DMS114 treated with DMSO at 0.1 percent for 48 hours (cell line): ENCODE results near the gene ERICH3.

Experiments used
- DNase-seq: peaks from one replicate; lab custom pipeline; 2025; ENCODE audit not compliant: unreplicated experiment; lab: John Stamatoyannopoulos, UW

The ERICH3 gene, protein sequence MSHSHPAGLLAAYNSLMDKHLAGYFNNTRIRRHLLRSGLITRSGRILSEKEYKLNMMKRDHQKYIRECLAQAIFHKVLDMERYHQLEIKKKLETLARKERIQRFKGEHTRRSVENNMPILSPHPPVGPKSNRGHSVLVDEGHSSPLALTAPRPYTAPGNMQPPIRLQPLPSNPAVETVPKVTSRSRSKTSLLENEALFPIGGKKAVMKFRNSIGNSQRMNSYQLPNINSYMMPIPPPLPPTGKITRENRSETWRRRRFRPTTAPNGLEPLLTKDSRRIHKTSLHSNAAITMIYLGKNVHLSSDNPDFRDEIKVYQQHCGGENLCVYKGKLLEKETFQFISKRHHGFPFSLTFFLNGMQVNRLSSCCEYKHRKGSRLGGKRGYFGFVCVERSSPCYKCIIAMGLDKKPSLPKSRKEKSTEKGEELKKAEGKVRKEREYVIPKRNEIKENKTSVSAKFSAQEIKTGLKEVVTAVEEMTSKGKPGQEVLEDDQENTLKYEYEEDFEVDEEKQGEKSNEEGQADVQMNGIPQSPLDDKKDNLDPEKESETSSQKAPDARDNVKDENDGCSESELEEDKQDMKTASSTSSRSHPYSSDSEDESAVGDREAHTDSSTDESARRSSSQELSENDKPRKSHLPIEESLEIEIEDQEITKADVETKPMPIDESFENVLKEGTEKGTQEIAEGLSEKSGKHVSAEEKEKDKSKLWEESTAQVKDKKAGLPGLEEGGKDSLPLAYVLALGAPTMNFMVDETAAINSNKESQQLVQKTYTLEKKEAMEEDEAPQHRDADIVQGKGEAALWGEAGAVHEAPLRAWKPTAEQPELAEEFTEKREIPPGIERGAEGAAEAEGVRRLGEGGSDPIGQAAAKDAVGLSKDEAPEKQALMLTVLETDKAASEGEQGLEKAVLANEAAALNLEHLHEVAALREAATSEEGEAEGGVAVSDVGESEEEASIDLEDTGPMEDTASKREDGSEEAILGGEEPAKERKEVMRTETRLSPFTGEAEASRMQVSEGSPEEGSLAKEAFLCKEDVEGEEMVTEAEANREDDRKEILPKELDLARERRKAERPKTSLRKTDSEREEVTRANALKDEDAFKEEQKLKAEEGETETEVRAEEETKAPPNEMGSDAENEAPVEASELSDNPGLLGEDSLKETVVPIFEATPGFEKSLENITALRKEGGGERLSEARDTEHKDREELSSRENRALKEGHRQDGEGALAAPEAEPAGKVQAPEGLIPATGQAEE (N-terminal part only)

DNA sequence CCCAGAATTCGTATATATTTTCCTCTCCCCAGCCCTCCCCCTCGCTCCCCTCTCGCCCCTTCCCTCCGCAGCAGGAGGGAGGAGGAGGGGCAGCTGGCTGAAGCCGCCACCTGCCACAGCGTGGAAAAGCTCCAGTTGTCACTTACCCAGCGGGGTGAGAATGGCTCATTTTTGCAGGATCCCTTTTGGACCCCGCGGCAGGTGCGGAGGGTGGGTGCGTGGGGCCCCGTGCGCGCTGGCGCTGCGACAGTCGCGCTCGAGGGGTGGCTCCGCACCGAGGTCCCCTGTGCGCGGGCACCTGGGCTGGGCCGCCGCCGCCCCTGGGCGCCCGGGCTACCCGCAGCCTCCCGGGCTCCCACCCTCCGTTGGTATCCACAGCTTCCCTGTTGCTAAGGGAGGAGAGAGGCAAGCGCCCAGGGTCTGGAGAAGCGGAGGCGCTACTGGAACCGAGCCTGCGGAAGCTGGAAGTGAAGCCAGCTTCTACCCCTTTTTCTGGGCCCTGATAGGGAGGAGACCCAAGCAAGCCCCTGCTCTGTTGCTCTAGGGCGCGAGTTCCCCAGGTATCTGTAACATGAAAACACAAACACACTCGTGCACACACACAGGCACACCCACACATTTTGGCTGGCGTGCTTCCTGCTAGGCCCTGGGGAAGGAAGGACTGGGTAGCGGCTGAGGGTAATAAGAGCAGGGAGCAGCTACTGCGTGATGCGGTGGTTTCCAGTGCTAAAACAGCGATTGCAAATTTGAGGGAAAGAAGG lies at the start of gene ERICH3:
ERICH3 (minus strand) TSS at position 442 of the 761 bp plus-strand sequence; CDS start at position 169, 273 bp downstream.
- no peak for DNase-seq

DNA sequence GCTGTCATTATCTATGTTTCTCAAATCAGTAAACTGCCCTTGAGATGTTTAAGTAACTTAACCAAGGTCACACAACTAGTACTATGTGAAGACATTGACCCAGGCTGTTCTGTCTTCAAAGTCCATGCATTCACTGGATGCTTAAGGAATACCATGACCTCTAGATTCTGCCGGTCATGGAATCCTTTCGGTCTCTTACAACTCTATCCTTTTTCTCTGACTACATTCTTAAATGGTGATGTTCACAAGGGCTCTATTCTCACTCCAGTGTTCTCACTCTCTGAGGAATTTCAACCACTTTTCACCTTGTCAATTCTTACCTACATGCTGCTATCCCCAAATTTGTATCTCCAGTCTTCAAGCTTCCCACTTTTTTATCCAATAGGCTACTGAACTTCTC lies 44.0 kb upstream of the ERICH3 start:
- no peak for DNase-seq

DNA sequence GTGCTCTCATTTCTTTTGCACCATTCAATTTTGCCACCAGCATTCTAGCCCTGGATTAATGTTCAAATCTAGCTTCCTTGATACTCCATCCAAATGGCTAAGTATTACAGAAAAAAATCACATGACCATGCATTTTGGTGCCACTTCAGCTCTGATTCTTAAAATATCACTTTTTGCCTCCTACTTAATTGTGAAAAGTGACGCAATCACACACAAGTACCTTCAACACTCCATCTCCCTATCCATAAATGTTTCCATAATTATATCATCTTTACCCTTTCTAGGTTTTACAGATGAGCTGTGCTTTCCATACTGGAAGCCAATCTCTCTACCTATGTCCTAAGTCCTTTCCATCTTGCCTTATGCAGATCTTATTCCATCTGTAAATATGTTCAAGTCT lies 43.2 kb upstream of the ERICH3 start:
- DNase-seq = no peak

DNA sequence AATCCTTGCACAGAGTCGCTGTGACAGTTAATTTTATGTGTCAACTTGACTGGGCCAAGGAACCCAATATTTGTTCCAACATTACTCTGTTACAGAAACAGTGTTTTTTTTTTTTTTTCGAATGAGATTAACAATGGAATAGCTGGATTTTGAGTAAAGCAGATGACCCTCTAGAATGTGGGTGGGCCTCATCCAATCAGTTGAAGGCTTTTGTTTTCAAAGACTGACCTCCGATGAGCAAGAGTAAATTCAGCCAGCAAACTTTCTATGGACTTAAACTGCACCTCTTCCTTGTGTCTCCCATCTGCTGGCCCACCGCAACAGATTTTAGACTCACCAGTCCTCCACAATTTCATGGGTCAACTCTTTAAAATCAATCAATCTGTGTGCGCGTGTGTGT lies 42.2 kb upstream of the ERICH3 start:
- DNase-seq = no peak

DNA sequence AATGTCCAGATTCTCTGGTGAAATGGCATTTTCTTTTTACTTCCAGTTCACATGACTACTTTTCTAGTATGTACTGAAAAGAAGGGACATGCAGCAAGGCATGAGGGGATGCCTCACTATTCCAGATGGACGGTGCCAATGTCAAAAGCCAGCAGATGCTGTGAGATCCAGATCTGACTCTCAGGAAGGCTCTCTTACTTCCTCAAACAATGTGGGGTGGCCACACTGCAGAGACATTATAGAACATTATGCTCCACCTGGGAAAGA lies 41.6 kb upstream of the ERICH3 start:
- DNase-seq = no peak

DNA sequence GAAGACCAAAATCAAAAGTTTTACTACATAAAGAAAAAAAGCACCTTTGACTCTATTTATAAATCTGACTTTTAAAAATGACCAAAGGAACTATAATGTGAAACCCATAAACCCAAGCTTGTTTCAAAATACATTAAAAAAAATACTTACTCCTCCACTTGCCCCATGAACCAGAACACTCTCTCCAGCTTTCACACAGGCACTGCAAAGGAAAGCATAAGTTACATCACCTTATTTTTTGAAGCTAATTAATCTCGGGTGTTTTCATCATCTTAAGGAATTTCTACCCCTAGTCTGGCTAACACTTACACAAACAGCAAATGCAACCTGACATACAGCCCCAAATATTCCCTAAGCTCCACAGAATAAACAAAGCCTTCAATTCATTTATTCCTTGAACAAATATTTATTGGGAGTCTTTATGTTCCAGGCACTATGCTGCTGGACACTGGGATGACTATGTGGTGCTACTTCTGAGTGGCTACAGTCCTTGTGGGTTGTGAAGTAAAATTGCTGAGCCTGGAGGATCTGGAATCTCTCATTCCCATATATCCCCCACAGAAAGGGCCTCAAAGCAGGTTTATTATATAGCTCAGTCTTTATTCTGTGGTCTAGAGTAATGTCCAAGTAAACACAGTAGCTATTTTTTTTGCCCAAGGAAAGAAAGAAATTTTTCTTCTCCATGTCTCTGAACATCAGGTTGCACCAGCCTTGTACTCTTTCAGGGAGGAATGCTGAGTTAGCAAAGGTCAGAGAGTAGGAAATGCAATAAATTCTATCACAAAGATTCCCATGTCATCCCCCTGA lies 41.0 kb upstream of the ERICH3 start:
- DNase-seq = no peak

DNA sequence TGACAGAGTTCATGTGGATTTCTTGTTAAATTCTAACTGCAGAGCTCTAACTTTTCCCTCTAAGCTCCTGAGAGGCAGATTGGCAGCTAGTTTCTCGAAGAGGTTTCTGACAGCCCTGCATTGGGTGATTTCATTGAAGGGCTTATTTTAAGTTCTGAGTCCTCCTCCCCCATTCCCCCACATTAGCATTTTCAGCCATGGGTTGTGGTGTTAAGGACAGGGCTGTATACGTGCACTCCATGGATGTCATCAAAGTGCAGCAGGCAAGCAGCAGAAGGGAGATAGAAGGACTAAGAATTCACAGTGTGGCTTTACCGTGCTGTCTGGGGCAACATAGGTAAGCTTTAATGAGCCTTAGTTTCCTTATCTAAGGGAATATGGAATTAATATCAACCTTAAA lies 40.3 kb upstream of the ERICH3 start:
- no peak for DNase-seq

DNA sequence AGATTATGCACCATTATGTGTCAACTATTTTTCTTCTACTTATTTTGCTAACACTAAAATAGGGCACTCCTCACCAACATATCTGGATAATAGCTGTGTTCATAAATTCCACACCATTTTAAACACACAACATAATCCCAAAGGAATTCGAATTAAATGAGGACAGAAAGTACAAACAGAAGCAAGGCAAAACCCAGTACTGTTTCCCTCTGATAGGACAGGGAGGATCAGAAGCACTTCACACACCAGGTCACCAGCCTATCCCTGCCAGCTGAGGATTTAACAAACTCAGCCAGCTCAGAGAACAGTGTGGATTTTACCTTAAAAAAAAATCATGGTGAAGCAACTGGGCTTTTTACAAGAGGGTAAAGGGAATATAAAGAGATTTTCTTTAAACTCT lies 39.3 kb upstream of the ERICH3 start:
- no peak for DNase-seq

DNA sequence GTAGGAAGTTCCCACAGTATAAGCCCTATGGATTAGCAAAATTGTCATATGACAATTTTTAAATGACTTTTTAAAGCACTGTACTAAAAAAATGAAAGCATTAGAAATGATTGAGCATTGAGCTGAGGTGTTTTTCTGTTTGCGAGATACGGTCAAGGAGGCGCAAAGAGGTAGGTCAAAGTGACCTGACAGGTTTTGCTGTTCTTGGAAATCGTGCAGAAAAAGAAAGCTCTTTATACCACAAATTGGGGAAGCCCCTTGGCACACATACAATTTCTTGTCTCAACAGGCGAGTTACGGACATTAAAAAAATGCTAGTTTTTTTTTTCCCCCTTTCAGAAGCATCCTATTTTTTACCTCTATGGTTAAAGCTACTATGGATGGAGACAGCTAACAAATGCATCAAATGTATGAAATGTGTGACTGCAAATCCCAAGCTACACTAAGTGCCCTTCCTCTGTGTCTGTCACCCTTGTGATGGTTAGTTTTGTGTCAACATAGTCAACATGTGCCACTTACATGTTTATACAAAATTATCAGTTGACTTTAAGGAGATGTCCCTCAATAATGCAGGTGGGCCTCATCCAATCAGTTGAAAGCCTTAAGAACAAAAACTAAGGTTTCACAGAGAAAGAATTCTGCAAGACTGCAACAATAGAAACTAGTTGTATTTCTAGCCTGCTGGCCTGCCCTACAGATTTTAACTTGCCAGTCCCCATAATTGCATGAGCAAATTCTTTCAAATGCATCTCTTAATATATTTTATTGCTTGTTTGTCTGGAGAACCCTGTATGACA lies 30.0 kb upstream of the ERICH3 start:
- no peak for DNase-seq

DNA sequence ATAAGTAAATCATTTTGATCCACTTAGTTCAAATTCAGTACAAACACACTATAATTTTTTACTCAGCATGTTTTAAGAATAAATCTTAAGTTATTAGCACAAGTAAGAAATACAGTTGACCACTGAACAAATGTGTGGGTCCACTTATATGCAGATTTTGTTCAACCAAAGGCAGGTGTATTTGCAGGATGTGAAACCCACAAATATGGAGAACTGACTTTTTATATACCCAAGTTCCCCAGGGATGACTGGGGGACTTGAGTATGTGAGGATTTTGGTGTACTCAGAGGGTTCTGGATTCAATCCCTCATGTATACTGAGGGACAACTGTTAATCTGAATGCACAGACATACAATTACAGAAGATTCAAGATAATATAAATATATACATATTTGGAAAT lies 25.7 kb upstream of the ERICH3 start:
- no peak for DNase-seq

DNA sequence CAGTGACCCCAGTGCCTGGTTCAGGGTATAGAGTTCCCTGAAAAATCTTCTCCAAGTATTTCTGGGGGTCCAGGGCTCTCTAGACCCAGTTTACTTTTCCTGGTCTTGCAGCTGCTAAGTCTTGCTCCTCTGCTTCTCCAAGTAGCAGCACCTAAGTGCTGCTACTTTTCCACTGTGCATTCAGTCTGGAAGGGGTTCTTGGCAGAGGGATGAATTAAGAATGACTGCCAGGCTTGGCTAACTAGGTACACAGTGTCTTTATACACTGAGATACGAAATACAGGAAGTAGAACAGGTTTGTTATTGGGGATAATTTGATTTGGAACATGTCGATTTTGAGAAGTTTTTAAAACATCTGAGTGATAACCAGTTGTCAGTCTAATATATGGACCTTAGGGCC lies 24.2 kb upstream of the ERICH3 start:
- no peak for DNase-seq

DNA sequence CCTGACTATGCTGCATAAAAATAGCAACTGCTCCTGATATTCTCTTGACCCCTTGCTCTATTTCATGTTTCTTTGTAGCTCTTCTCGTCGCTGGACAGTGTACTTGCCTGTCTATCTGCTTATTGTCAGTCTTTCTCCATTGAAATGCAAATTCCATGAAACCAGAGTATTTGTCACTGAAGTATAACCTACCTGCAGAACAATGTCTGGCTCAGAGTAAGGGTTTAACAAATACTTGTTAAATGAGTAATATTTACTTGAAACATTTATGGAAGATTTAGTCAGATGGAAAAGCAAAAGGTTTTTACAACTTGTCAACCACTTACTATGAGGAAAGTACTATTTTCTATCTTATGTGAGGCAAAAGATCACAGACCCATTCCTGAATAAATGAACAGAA lies 19.9 kb upstream of the ERICH3 start:
- no peak for DNase-seq

DNA sequence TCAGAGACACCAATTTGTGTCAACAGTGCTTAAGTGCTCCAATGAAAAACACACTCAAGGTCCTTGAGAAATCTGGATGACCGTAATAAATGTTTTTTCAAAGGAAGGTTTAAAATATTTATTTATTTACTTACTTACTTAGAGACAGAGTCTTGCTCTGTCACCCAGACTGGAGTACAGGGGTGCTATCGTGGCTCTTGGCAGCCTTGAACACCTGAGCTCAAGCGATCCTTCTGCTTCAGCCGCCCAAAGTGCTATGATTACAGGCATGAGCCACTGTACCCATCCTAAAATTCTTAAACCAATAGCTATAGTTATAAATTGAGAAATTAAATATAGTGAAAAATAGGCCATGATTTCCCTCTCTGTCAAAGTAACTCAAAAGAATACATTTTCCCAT lies 17.3 kb upstream of the ERICH3 start:
- DNase-seq = no peak

DNA sequence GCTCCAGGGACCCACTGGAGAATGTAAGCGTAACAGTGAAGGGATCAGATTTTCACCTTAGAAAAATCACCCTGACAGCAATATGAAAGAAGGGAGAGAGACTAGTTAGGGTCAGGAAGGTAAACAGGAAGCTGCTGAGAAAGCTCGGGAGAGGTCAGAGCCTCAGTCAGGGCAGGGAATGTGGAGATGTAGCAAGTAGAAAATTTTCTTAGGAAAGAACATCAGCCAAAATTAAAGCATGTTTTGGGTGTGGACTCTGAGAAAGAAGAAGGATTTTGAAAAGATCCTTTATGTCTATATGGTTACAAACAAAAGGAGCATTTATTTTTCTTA lies 16.7 kb upstream of the ERICH3 start:
- no peak for DNase-seq

DNA sequence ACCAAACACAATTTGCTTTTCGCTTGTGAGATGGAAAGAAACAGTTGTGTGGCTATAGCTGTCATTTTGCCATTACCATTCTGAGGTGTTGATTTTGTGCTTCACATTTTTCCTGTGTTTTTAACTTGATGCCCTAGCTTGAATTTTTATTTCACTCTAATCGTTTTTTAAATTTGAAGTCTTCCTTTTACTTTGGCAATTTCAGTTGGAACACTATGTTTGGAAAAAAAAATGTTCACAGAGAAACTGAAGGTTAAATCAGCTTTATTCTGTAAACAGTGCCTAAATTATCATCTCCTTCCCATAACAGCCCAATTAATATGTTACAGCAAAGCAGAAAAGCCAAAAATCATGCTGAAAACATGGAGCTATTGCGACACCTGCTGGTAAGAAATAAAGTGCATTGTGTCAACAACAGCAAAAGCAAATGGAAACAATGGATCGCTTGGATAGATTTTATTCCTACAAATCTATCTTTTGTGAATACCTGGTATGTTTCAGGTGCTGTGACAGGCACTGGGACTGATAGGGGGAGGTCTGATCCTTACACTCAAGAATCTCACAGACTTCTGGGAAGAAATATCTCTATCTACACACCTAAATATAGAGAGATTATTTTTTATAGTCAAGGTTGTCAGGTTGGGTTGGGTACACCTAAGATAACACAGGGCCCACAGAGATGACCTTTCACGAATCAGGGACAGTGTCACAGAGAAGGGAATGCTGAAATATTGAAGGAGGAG lies 16.2 kb upstream of the ERICH3 start:
- DNase-seq = peak; percentile 40

DNA sequence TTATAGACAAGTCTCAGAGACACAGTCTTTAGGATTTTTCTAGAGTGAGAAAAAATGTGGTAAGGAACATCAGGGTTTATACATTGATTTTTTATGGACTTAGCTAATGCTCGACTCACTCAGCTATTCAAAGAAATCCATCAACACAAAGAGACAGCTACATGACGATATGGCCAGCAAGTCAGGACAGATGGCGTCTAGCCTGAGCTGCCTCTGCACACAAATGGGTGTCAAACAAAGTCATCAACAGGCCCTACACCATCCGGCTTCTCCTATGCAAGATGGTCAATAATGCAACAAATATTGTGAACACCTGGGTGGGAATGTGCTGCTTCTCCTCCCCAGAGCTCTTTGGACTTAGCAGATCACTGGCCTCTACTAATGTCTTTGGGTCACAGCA lies 13.3 kb upstream of the ERICH3 start:
- DNase-seq = no peak

DNA sequence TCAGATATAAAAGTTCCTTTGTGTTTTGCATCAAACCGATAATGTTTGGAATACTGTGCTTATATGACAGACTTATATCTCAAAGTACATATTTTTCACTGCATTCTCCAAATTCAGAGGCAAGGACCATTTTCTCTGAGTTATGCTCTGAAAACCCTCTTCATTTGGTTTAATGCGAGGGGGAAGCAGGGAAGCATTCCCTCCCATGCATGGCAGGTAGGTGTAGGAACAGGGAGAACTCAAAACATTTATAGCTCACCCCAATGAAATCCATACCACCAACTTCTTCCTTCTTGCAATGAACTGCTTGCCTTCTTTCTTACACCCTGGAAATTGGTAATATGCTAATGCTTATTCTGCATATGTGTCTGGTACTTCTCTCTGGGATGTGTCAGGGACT lies 10.7 kb upstream of the ERICH3 start:
- DNase-seq = no peak

DNA sequence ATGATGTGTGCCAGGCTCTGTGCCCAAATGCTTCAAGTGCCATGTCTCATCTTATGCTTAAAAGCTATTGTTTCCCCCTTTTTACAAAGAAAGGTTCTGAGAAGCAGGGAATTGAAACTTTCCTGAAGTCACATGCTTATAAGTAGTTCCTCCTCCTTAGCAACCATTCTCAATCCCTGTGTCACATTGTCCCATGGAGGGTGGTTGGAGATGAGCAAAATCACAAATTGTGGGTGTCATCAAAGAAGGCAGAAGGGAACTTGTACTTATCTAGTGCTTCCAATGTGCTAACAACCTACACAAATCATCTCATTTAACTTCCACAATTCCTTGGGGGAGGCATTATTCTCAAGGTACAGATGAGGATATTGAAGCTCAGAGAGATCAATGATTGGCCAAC lies 10.1 kb upstream of the ERICH3 start:
- no peak for DNase-seq

DNA sequence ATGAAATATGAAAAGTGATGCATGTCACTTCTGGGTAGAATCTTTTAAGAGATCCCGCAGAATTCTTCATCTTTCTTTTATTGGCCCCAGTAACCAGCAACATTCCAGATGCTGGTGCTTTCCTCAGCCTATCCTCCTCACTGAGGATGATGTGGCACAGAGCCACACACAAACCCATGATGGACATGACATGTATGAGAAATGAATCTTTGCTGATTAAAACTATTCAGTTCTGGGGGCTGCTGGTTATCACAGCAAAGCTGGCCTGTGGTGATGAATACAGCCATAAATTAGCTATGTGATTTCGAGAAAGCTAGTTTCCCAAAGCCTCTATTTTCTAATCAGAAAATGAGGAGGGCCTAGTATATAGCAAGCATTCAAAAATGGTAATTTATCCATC lies 8.3 kb upstream of the ERICH3 start:
- DNase-seq = no peak
